Ishikawa (cell line): Measurements from ENCODE around the gene MUC5AC.
A peak's percentile ranks its signal among the peaks of the same experiment; 100 is the strongest.

Source experiments
- CEBPB ChIP-seq: IDR thresholded peaks from 2 replicates; pipeline ENCODE4 v1.6.1; 2012
- CREB1 ChIP-seq: IDR thresholded peaks from 2 replicates; pipeline ENCODE4 v1.6.1; 2012; ENCODE audit warnings: low read depth
- EGR1 ChIP-seq: IDR thresholded peaks from 2 replicates; pipeline ENCODE4 v1.6.1; 2012
- EP300 ChIP-seq: IDR thresholded peaks from 2 replicates; pipeline ENCODE4 v1.6.1; 2012; ENCODE audit warnings: borderline replicate concordance
- FOXM1 ChIP-seq: IDR thresholded peaks from 2 replicates; pipeline ENCODE4 v1.6.1; 2012; ENCODE audit warnings: low read depth, borderline replicate concordance
- MAX ChIP-seq: IDR thresholded peaks from 2 replicates; pipeline ENCODE4 v1.6.1; 2012
- NFIC ChIP-seq: IDR thresholded peaks from 2 replicates; pipeline ENCODE4 v1.6.1; 2012
- RAD21 ChIP-seq: IDR thresholded peaks from 2 replicates; pipeline ENCODE4 v1.6.1; 2012; ENCODE audit warnings: low read depth
- REST ChIP-seq: IDR thresholded peaks from 2 replicates; pipeline ENCODE4 v1.6.1; 2012; ENCODE audit warnings: low read depth, mild to moderate bottlenecking
- TAF1 ChIP-seq: IDR thresholded peaks from 2 replicates; pipeline ENCODE4 v1.6.1; 2012; ENCODE audit warnings: low read depth, mild to moderate bottlenecking
- TCF12 ChIP-seq: IDR thresholded peaks from 2 replicates; pipeline ENCODE4 v1.6.1; 2012; ENCODE audit warnings: low read depth
- TEAD4 ChIP-seq: IDR thresholded peaks from 2 replicates; pipeline ENCODE4 v1.6.1; 2012
- USF1 ChIP-seq: IDR thresholded peaks from 2 replicates; pipeline ENCODE4 v1.6.1; 2012
- YY1 ChIP-seq: IDR thresholded peaks from 2 replicates; pipeline ENCODE4 v1.6.1; 2012; ENCODE audit warnings: low read depth
- ZBTB7A ChIP-seq: IDR thresholded peaks from 2 replicates; pipeline ENCODE4 v1.6.1; 2012; ENCODE audit warnings: low read depth

MUC5AC gene

DNA sequence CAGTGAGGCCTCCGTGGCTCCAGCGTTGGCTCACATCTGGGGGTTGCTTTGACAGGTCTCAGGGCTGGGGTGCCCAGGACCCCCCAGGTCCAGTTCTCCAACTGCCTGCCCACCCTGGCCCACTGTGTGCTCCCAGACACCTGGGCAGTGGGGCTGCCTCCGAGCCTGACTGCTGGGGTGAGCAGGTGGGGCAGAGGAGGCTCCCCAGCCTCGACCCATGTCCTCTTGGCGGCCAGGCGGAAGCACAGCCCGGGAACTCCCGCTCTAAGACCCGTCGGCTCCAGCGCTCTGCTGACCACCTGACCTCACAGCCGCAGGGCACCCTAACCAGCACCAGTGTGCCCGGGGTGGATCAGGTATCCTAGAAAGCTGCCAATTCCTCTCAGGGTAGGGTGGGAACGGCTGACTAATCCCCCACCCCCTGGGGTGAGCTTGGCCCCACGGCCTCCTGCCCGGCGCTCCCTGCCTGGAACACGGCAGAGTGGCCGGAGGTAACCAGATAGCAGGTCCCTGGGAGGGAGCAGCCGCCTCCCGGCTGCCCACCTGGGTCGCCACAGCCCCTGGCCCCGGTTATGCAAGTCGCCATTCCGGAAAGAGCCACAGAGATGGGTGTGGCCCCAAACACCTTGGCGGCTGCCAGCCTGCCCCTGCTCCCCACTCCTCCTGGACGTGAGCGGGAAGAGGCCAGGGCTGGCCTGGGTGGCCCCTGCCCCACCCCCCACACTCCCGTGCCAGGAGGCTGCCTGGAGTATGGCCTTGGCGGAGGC is 45.9 kb downstream of the MUC5AC start:
- peak; percentile 68 for TF ChIP-seq TEAD4
- TF ChIP-seq RAD21, result peak; percentile 26; the same call in 1 of the 2 replicates
- TF ChIP-seq REST, result no peak
- peak; percentile 94 for TF ChIP-seq MAX
- TF ChIP-seq TCF12, result peak; percentile 98
- no peak for TF ChIP-seq CREB1
- peak; percentile 67; the same call in 1 of the 2 replicates for TF ChIP-seq CEBPB
- TF ChIP-seq EP300, result peak; percentile 95
- peak; percentile 86 for TF ChIP-seq USF1
- no peak for TF ChIP-seq TAF1
- TF ChIP-seq YY1, result no peak
- no peak for TF ChIP-seq EGR1
- TF ChIP-seq ZBTB7A, result peak; percentile 91; the same call in 1 of the 2 replicates
- peak; percentile 90 for TF ChIP-seq FOXM1
- TF ChIP-seq NFIC, result peak; percentile 98

- TF ChIP-seq TCF12 (no peak), TAF1 (no peak), EP300 (no peak), FOXM1 (no peak), REST (no peak), NFIC (no peak), CREB1 (no peak), ZBTB7A (no peak), TEAD4 (no peak), CEBPB (no peak), RAD21 (no peak), YY1 (no peak), EGR1 (no peak), MAX (no peak), USF1 (no peak)
These were observed 46.8 kb downstream of the MUC5AC start for GRCh38 chr11:1204381-1205101.

- no peak for TF ChIP-seq TCF12
- TF ChIP-seq TAF1, result no peak
These were observed 47.6 kb downstream of the MUC5AC start for GRCh38 chr11:1205121-1205986.

- TF ChIP-seq CREB1, result no peak
- TF ChIP-seq REST, result no peak
- TF ChIP-seq EP300, result no peak
These were observed 48.2 kb downstream of the MUC5AC start for GRCh38 chr11:1205987-1206331.
